SU-DHL-6 (cell line): Measurements from ENCODE around the gene CD200.

Source experiments
- CTCF ChIP-seq: fragments of 200-600 bp; sonication (generic); IDR thresholded peaks from one replicate; pipeline ENCODE4 v1.5.1; 2017; ENCODE audit warnings: antibody characterized with exemption, mild to moderate bottlenecking, low read length, moderate library complexity; ENCODE audit not compliant: insufficient read depth, poor library complexity, severe bottlenecking
- EZH2phosphoT487 ChIP-seq: fragments of 200-600 bp; sonication (generic), shearing (Covaris generic); conservative IDR thresholded peaks from 2 replicates; pipeline ENCODE4 v1.6.1; 2018; ENCODE audit warnings: mild to moderate bottlenecking, antibody characterized with exemption, low read length, moderate library complexity, mixed read lengths

GRCh38 chr3:112357930-112358780, 25.2 kb downstream of the CD200 start:
- no peak for TF ChIP-seq CTCF
- TF ChIP-seq EZH2phosphoT487 = no peak
